Measurements from ENCODE around the gene ARMC7. TPM values are rescaled to one million over a fixed set of nuclear protein-coding genes. Genes with fewer than 3 reads are reported as not detected.

The ARMC7 gene
- total RNA-seq, 1 experiment from 2014 or later, result 22.8 TPM

GRCh38 chr17:75153780-75154194, 44.0 kb downstream of the ARMC7 start:
- H3K18ac ChIP-seq (ENCODE audit: insufficient read length, low read depth, low read length), result no peak overlapping the region
- Mint-ChIP-seq H3K4me3 (peak overlapping the region; percentile 94 to 99), H3K9me3 (peaks cover 0 to 8% of the 10 kb centered on the region in 2 experiments; a peak in 2 of 5 replicates), H3K36me3 (ENCODE audit: insufficient read depth in 1 of 3, low read depth in 3 of 3) (peaks cover 15 to 35% (median 18%) of the 10 kb centered on the region in 3 experiments), H3K4me1 (peaks cover 27 to 45% of the 10 kb centered on the region in 2 experiments), H3K27me3 (ENCODE audit: low read depth) (peaks cover 2% of the 10 kb centered on the region; the same call in 1 of the 2 replicates), H3K27ac (peak overlapping the region; percentile 81 to 96 (median 94); a peak in 6 of 7 replicates)
- no peaks in the 10 kb centered on the region for H4K20me1 ChIP-seq (ENCODE audit: control insufficient read depth, insufficient read depth, insufficient read length)
- no peak overlapping the region for H3T11ph ChIP-seq (ENCODE audit: low read length)
- peak overlapping the region; percentile 51 for H3K14ac ChIP-seq (ENCODE audit: insufficient read depth, low read length)
- H3K4me1 ChIP-seq (ENCODE audit: insufficient read depth, low read length), result no peaks in the 10 kb centered on the region
- no peak overlapping the region for H4K91ac ChIP-seq (ENCODE audit: insufficient read length, low read depth, low read length)
- H3K4me2 ChIP-seq (ENCODE audit: insufficient read depth, insufficient read length, low read length), result peak overlapping the region; percentile 95
- TF ChIP-seq, protein P1, sequence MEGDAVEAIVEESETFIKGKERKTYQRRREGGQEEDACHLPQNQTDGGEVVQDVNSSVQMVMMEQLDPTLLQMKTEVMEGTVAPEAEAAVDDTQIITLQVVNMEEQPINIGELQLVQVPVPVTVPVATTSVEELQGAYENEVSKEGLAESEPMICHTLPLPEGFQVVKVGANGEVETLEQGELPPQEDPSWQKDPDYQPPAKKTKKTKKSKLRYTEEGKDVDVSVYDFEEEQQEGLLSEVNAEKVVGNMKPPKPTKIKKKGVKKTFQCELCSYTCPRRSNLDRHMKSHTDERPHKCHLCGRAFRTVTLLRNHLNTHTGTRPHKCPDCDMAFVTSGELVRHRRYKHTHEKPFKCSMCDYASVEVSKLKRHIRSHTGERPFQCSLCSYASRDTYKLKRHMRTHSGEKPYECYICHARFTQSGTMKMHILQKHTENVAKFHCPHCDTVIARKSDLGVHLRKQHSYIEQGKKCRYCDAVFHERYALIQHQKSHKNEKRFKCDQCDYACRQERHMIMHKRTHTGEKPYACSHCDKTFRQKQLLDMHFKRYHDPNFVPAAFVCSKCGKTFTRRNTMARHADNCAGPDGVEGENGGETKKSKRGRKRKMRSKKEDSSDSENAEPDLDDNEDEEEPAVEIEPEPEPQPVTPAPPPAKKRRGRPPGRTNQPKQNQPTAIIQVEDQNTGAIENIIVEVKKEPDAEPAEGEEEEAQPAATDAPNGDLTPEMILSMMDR (conservative IDR thresholded peaks at IDR 0.05), result no peak
- peaks cover 36% of the 10 kb centered on the region for H3K79me2 ChIP-seq (ENCODE audit: insufficient read depth, low read length)
- H2AK5ac ChIP-seq (ENCODE audit: insufficient read length, low read length), result no peak overlapping the region
- no peak overlapping the region for H2BK15ac ChIP-seq (ENCODE audit: low read depth, low read length)
- no peak overlapping the region for H3K23ac ChIP-seq (ENCODE audit: insufficient read length, low read depth, low read length)
- H3K79me1 ChIP-seq (ENCODE audit: insufficient read depth, low read depth, low read length, poor library complexity, severe bottlenecking), result no peaks in the 10 kb centered on the region
- no peak overlapping the region for H3K27ac ChIP-seq (ENCODE audit: insufficient read length, low read depth, low read length)
- no peak overlapping the region for H2BK20ac ChIP-seq (ENCODE audit: low read depth, low read length, poor library complexity, severe bottlenecking)
- DNase-seq, result no peak
- no peak overlapping the region for H2BK12ac ChIP-seq (ENCODE audit: insufficient read length, low read depth, low read length)
- H3K9ac ChIP-seq (ENCODE audit: extremely low read depth, insufficient read length, low read length), result peak overlapping the region; percentile 90
- peaks cover 8% of the 10 kb centered on the region for H3K23me2 ChIP-seq (ENCODE audit: insufficient read length, low read depth, low read length, poor library complexity, severe bottlenecking)
- no peaks in the 10 kb centered on the region for H3K9me3 ChIP-seq (ENCODE audit: control insufficient read depth, low read depth, low read length)
- no peaks in the 10 kb centered on the region for H3K27me3 ChIP-seq (ENCODE audit: insufficient read depth, low read length)
- H4K8ac ChIP-seq (replicated peaks; ENCODE audit: insufficient read length, low read depth, low read length), result no peak overlapping the region
- H2BK5ac ChIP-seq (ENCODE audit: insufficient read length, low read length), result no peak overlapping the region
- no peak overlapping the region for H3K4ac ChIP-seq (ENCODE audit: low read depth, low read length)
- H4K5ac ChIP-seq (ENCODE audit: insufficient read length, low read depth, low read length), result no peak overlapping the region
- H2AFZ ChIP-seq (ENCODE audit: low read length), result no peak overlapping the region
- WGBS (ENCODE audit: extremely low coverage, insufficient read length, low lambda C conversion rate), result no CpG with 5 or more reads among the region's 35 CpGs
- H3K56ac ChIP-seq (ENCODE audit: insufficient read length, low read depth, low read length), result no peak overlapping the region
- no peak overlapping the region for H2BK120ac ChIP-seq (ENCODE audit: low read depth, low read length, poor library complexity, severe bottlenecking)
